IMR-90 (cell line): Measurements from ENCODE around the gene RXRB. TPM values are rescaled to one million over a fixed set of nuclear protein-coding genes. Genes with fewer than 3 reads are reported as not detected.

ENCODE experiments used
- ATAC-seq: fragments of 200-7000 bp; cut with Tn5 transposase; 2 replicates; pipeline ENCODE4 v1.9.1; 2020; ENCODE audit warnings: low read depth, mild to moderate bottlenecking, moderate library complexity
- BruUV-seq: library from RNA; stranded (reverse); fragments of 400-500 nt; replicated peaks from 2 replicates; lab custom pipeline; 2021; lab: Mats Ljungman, UMichigan
- CTCF ChIA-PET: fragments of 300-600 bp; formaldehyde crosslinking; extraction: SDS; loops from one replicate; lab custom pipeline; 2021; ENCODE audit warnings: antibody characterized with exemption; lab: Yijun Ruan, JAX
- POLR2A ChIA-PET: fragments of 300-600 bp; sonication (Branson Sonifier 250); formaldehyde crosslinking; loops from one replicate; lab custom pipeline; 2022; ENCODE audit warnings: antibody characterized with exemption; ENCODE audit not compliant: unreplicated experiment; lab: Charles Lee
- DNase-seq: peaks from one replicate; pipeline ENCODE4 v3.0.0; 2013
- H2AFZ ChIP-seq: replicated peaks from 2 replicates; pipeline ENCODE3; 2013; ENCODE audit warnings: low read length, mild to moderate bottlenecking; ENCODE audit not compliant: poor library complexity
- H2AK5ac ChIP-seq: 2 replicates; pipeline ENCODE4 v1.6.1; 2013; ENCODE audit warnings: low read depth, low read length, inconsistent platforms
- H2AK9ac ChIP-seq: replicated peaks from 2 replicates; pipeline ENCODE3; 2013; ENCODE audit warnings: mild to moderate bottlenecking, low read depth, low read length, moderate library complexity; ENCODE audit not compliant: poor library complexity
- H2BK120ac ChIP-seq: 2 replicates; pipeline ENCODE4 v1.6.1; 2013; ENCODE audit warnings: low read depth, low read length, inconsistent platforms
- H2BK15ac ChIP-seq: 3 replicates; pipeline ENCODE4 v1.6.1; 2013; ENCODE audit warnings: low read depth, low read length, inconsistent platforms
- H2BK20ac ChIP-seq: 2 replicates; pipeline ENCODE4 v1.6.1; 2013; ENCODE audit warnings: low read depth, mild to moderate bottlenecking, inconsistent platforms, low read length, moderate library complexity
- H2BK5ac ChIP-seq: 2 replicates; pipeline ENCODE4 v1.6.1; 2013; ENCODE audit warnings: mild to moderate bottlenecking, low read depth, low read length, inconsistent platforms; ENCODE audit not compliant: poor library complexity, severe bottlenecking
- H3K14ac ChIP-seq: replicated peaks from 2 replicates; pipeline ENCODE4 v1.6.1; 2013; ENCODE audit warnings: low read depth, low read length, inconsistent platforms
- H3K18ac ChIP-seq: 2 replicates; pipeline ENCODE4 v1.6.1; 2013; ENCODE audit warnings: low read depth, low read length, control low read depth
- H3K23ac ChIP-seq: 2 replicates; pipeline ENCODE4 v1.6.1; 2013; ENCODE audit warnings: low read depth, low read length, inconsistent platforms
- H3K27ac ChIP-seq: 2 replicates; pipeline ENCODE4 v1.5.1; 2013; ENCODE audit warnings: mild to moderate bottlenecking, control low read depth, low read length; ENCODE audit not compliant: insufficient read depth
- H3K27me3 ChIP-seq: 2 replicates; pipeline ENCODE4 v1.6.1; 2013; ENCODE audit warnings: low read length; ENCODE audit not compliant: control insufficient read depth, insufficient read depth
- H3K36me3 ChIP-seq: 2 replicates; pipeline ENCODE4 v1.6.1; 2013; ENCODE audit warnings: low read length, mixed read lengths; ENCODE audit not compliant: control insufficient read depth, insufficient read depth
- H3K4ac ChIP-seq: 2 replicates; pipeline ENCODE4 v1.6.1; 2013; ENCODE audit warnings: low read depth, low read length, inconsistent platforms
- H3K4me1 ChIP-seq: 2 replicates; pipeline ENCODE4 v1.6.1; 2013; ENCODE audit warnings: low read length, mixed read lengths; ENCODE audit not compliant: control insufficient read depth, insufficient read depth
- H3K4me2 ChIP-seq: 2 replicates; pipeline ENCODE4 v1.6.1; 2013; ENCODE audit warnings: low read depth, mild to moderate bottlenecking, control low read depth, low read length, moderate library complexity
- H3K4me3 ChIP-seq: 2 replicates; pipeline ENCODE4 v1.5.1; 2013; ENCODE audit warnings: low read depth, mild to moderate bottlenecking, control low read depth, low read length, moderate library complexity; ENCODE audit not compliant: insufficient read depth
- H3K56ac ChIP-seq: 2 replicates; pipeline ENCODE4 v1.6.1; 2013; ENCODE audit warnings: low read length, inconsistent platforms; ENCODE audit not compliant: insufficient read depth; ENCODE audit errors: extremely low read depth
- H3K79me1 ChIP-seq, 2 experiments: 2 replicates each; pipeline ENCODE4 v1.6.1; 2013; ENCODE audit warnings: low read length in 2 of 2, inconsistent platforms in 1 of 2, low read depth in 1 of 2
- H3K9ac ChIP-seq: 2 replicates; pipeline ENCODE4 v1.6.1; 2013; ENCODE audit warnings: low read depth, low read length, control low read depth
- H3K9me1 ChIP-seq: 2 replicates; pipeline ENCODE4 v1.6.1; 2013; ENCODE audit warnings: low read length, inconsistent platforms; ENCODE audit not compliant: insufficient read depth
- H3K9me3 ChIP-seq: 2 replicates; pipeline ENCODE4 v1.6.1; 2013; ENCODE audit warnings: low read length; ENCODE audit not compliant: control insufficient read depth, insufficient read depth
- H4K20me1 ChIP-seq: 2 replicates; pipeline ENCODE4 v1.6.1; 2013; ENCODE audit warnings: low read length, inconsistent platforms; ENCODE audit not compliant: insufficient read depth
- H4K5ac ChIP-seq: 2 replicates; pipeline ENCODE4 v1.6.1; 2013; ENCODE audit warnings: mild to moderate bottlenecking, low read depth, low read length, control low read depth
- H4K8ac ChIP-seq, 2 experiments: 2 replicates each; pipeline ENCODE4 v1.6.1; 2013; ENCODE audit warnings: low read depth in 2 of 2, low read length in 2 of 2, control low read depth in 1 of 2, inconsistent platforms in 1 of 2
- H4K91ac ChIP-seq: 2 replicates; pipeline ENCODE4 v1.6.1; 2013; ENCODE audit warnings: low read depth, low read length, inconsistent platforms; ENCODE audit not compliant: insufficient read depth
- RCOR1 ChIP-seq: IDR thresholded peaks from 2 replicates; pipeline ENCODE4 v1.6.1; 2012; ENCODE audit warnings: mild to moderate bottlenecking, low read length, improper control_type of control experiment; ENCODE audit not compliant: insufficient replicate concordance
- WGBS, 2 experiments: methylation state at CpG; one replicate each; pipeline versions ENCODE4 v1.1.5 to v1.1.7; 2013; ENCODE audit warnings: missing lambda C conversion rate in 2 of 2; ENCODE audit not compliant: insufficient read length in 1 of 2; ENCODE audit errors: extremely low coverage in 2 of 2; 5-methylcytosine and 5-hydroxymethylcytosine counted together
- dilution Hi-C: fragments of 300-500 bp; cut with HindIII; formaldehyde crosslinking; loops from one replicate; pipeline ENCODE4 v1.14.3; 2018; ENCODE audit warnings: low sequenced_read_pairs; ENCODE audit not compliant: unreplicated experiment
- in situ Hi-C: fragments of 300-500 bp; cut with MboI; formaldehyde crosslinking; loops from 3 replicates; pipeline ENCODE4 v1.14.3; 2019; ENCODE audit warnings: low sequenced_read_pairs, inconsistent platforms, mixed read lengths
- intact Hi-C: fragments of 100-400 bp; cut with micrococcal nuclease; formaldehyde crosslinking; loops from 2 replicates; pipeline ENCODE4 v1.10.0; 2022
- polyA plus RNA-seq, 3 experiments: library from polyadenylated mRNA; depleted of rRNA; stranded (reverse); fragments of >200 nt; gene quantifications; 2 replicates each; pipeline ENCODE4 v1.2.3, GENCODE V29; 2012; ENCODE audit warnings: low replicate concordance in 1 of 3
- total RNA-seq: library from RNA; depleted of rRNA; stranded (reverse); fragments of >200 nt; gene quantifications from 2 replicates; pipeline ENCODE4 v1.2.3, GENCODE V29; 2012
- TF ChIP-seq, protein P1 (sequence below): fragments of 150-350 bp; IDR thresholded peaks from 2 replicates; pipeline ENCODE4 v1.6.1; 2017; ENCODE audit warnings: mild to moderate bottlenecking, antibody characterized with exemption, low read length, low read depth

Gene RXRB
- total and polyA plus RNA-seq, 2 of the 4 experiments (the other 2 are of a cell fraction), result 18.6 to 53.7 TPM

GRCh38 chr6:33216117-33216649 lies 15.7 kb upstream of the RXRB start:
- no peak for TF ChIP-seq RCOR1
- TF ChIP-seq, protein P1, sequence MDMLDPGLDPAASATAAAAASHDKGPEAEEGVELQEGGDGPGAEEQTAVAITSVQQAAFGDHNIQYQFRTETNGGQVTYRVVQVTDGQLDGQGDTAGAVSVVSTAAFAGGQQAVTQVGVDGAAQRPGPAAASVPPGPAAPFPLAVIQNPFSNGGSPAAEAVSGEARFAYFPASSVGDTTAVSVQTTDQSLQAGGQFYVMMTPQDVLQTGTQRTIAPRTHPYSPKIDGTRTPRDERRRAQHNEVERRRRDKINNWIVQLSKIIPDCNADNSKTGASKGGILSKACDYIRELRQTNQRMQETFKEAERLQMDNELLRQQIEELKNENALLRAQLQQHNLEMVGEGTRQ, result no peak
- Histone ChIP-seq H3K18ac (no peak overlapping the region), H3K9me1 (no peaks in the 10 kb centered on the region), H4K91ac (no peak overlapping the region), H2BK20ac (no peak overlapping the region), H3K4me2 (no peak overlapping the region), H3K36me3 (peaks cover 5% of the 10 kb centered on the region; the same call in 1 of the 2 replicates), H2AFZ (no peak overlapping the region), H3K9me3 (no peaks in the 10 kb centered on the region), H2AK9ac (no peak overlapping the region), H2AK5ac (no peak overlapping the region), H3K4ac (no peak overlapping the region), H2BK5ac (no peak overlapping the region), H3K14ac (no peak overlapping the region), H3K27me3 (peaks cover 19% of the 10 kb centered on the region), H4K20me1 (no peaks in the 10 kb centered on the region), H4K8ac (no peak overlapping the region), H3K9ac (no peak overlapping the region), H2BK120ac (no peak overlapping the region), H3K56ac (no peak overlapping the region), H3K27ac (no peak overlapping the region), H3K79me1 (no peaks in the 10 kb centered on the region), H3K23ac (no peak overlapping the region), H4K5ac (no peak overlapping the region), H3K4me3 (no peak overlapping the region), H2BK15ac (no peak overlapping the region), H3K4me1 (peaks cover 2% of the 10 kb centered on the region; the same call in 1 of the 2 replicates)
- dilution Hi-C loops (no loop called here), in situ Hi-C loops (no loop called here), intact Hi-C loops (no loop called here)
- ChIA-PET CTCF (no interaction called here), POLR2A (interaction anchor here (0.6 kb wide), 1 partner anchor 19 kb away, joined by 3 read pairs; no protein-coding TSS in a partner anchor)
- WGBS, 2 experiments, result 100% methylated on average over 2 of the region's 4 CpGs; no CpG with 5 or more reads in 1 of the 2 experiments
- ATAC-seq (no peak), DNase-seq (no peak)
- BruUV-seq, result no TSS peak
